Ecto neural progenitor cell (in vitro differentiated cells): Measurements from ENCODE around the gene TEPSIN.

Source experiments
- DNase-seq: peaks from one replicate; pipeline ENCODE4 v3.0.0-alpha.2; 2018; ENCODE audit warnings: low spot score

The TEPSIN gene

GRCh38 chr17:81182596-81182995, 56.3 kb downstream of the TEPSIN start:
- DNase-seq, result no peak

GRCh38 chr17:81181811-81182185, 57.1 kb downstream of the TEPSIN start:
- no peak for DNase-seq

- DNase-seq, result no peak
Observed at GRCh38 chr17:81180836-81181810, 57.7 kb downstream of the TEPSIN start.

- no peak for DNase-seq
Observed at GRCh38 chr17:81179861-81180260, 59.0 kb downstream of the TEPSIN start.

- no peak for DNase-seq
Observed at GRCh38 chr17:81179220-81179619, 59.6 kb downstream of the TEPSIN start.
